GM19452 (cell line): Measurements from ENCODE around the gene EP400.

Source experiments
- ATAC-seq: cut with Tn5 transposase; IDR thresholded peaks from one replicate; pipeline ENCODE4 v1.9.1; 2021; ENCODE audit not compliant: unreplicated experiment

The EP400 gene

GRCh38 chr12:131927110-131928079, 22.3 kb upstream of the EP400 start:
- no peak for ATAC-seq

- ATAC-seq = peak; percentile 0
Measured at GRCh38 chr12:131928080-131928710, 21.5 kb upstream of the EP400 start.

GRCh38 chr12:131928711-131929580, 20.8 kb upstream of the EP400 start, which contains the start of gene PUS1:
PUS1 (plus strand) TSS chr12:131929276; CDS start chr12:131929723, 447 bp downstream.
- ATAC-seq = peak; percentile 62

- no peak for ATAC-seq
Measured at GRCh38 chr12:131929581-131930456, 19.9 kb upstream of the EP400 start.

GRCh38 chr12:131930510-131930909, 19.2 kb upstream of the EP400 start:
- ATAC-seq = no peak

- no peak for ATAC-seq
Measured at GRCh38 chr12:131933387-131933786, 16.4 kb upstream of the EP400 start.

GRCh38 chr12:131934535-131934934, 15.2 kb upstream of the EP400 start:
- no peak for ATAC-seq

- ATAC-seq = no peak
Measured at GRCh38 chr12:131938082-131938481, 11.7 kb upstream of the EP400 start.

GRCh38 chr12:131939007-131939406, 10.7 kb upstream of the EP400 start:
- no peak for ATAC-seq

GRCh38 chr12:131940141-131940547, 9.6 kb upstream of the EP400 start:
- ATAC-seq = no peak

- ATAC-seq = no peak
Measured at GRCh38 chr12:131941116-131941986, 8.4 kb upstream of the EP400 start.

GRCh38 chr12:131941987-131942341, 7.8 kb upstream of the EP400 start:
- no peak for ATAC-seq

GRCh38 chr12:131942671-131943070, 7.1 kb upstream of the EP400 start:
- ATAC-seq = no peak

- no peak for ATAC-seq
Measured at GRCh38 chr12:131943389-131943788, 6.4 kb upstream of the EP400 start.

- ATAC-seq = no peak
Measured at GRCh38 chr12:131943876-131944275, 5.9 kb upstream of the EP400 start.

GRCh38 chr12:131944601-131945251, 5.0 kb upstream of the EP400 start:
- ATAC-seq = no peak

- ATAC-seq = no peak
Measured at GRCh38 chr12:131946757-131947156, 3.0 kb upstream of the EP400 start.

- ATAC-seq = no peak
Measured at GRCh38 chr12:131947482-131948027, 2.2 kb upstream of the EP400 start.
